ENCODE data around the gene ACTL6B. TPM values are rescaled to one million over a fixed set of nuclear protein-coding genes. Genes with fewer than 3 reads are reported as not detected.

ACTL6B gene
- total and polyA plus RNA-seq, 2 of the 13 experiments (the other 11 are each of a cell fraction or from before 2014, with no cell fraction given): not detected

DNA sequence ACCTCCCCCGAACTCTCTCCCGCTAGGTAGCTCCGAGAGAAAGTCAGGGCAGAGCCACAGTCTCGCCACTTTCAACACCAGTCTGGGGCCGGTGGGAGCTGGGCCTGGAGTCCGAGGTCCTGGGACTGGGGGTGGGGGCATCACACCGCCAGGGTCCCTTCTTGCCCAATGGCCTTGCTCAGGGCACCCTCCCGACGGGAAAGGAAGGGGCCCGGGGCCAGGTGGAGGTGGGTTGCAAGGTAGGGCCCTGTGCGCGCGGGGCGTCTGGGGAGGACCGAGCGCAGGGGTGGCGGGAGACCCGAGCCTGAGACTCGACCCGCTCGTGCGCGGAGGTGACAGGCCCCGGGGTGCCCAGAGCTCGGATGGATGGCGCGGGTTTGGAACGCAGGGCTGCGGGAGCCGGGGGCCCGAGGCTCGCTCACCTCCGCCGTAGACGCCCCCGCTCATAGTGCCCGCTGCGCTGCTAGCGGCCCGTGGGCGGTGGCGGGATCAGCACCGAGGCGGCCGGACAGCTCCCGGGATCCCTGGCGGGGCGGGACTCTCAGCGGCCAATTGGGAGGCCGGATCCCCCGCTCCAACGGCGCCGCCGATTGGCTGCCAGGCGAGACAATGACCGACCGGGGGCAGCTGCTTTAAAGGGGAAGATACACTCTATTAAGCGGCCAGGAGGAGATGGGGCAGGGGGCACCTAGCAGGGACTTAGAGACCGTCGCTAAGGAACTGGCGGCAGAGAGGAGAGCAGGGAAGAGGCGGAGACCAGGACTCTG, at the start of gene ACTL6B (continued):
- TF ChIP-seq, protein P1, sequence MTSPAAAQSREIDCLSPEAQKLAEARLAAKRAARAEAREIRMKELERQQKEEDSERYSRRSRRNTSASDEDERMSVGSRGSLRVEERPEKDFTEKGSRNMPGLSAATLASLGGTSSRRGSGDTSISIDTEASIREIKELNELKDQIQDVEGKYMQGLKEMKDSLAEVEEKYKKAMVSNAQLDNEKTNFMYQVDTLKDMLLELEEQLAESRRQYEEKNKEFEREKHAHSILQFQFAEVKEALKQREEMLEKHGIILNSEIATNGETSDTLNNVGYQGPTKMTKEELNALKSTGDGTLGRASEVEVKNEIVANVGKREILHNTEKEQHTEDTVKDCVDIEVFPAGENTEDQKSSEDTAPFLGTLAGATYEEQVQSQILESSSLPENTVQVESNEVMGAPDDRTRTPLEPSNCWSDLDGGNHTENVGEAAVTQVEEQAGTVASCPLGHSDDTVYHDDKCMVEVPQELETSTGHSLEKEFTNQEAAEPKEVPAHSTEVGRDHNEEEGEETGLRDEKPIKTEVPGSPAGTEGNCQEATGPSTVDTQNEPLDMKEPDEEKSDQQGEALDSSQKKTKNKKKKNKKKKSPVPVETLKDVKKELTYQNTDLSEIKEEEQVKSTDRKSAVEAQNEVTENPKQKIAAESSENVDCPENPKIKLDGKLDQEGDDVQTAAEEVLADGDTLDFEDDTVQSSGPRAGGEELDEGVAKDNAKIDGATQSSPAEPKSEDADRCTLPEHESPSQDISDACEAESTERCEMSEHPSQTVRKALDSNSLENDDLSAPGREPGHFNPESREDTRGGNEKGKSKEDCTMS (CRISPR knock-in tag; conservative IDR thresholded peaks at IDR 0.05): no peak
- TF ChIP-seq, protein P2, sequence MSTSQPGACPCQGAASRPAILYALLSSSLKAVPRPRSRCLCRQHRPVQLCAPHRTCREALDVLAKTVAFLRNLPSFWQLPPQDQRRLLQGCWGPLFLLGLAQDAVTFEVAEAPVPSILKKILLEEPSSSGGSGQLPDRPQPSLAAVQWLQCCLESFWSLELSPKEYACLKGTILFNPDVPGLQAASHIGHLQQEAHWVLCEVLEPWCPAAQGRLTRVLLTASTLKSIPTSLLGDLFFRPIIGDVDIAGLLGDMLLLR (CRISPR knock-in tag; IDR thresholded peaks at IDR 0.05): peak; percentile 90
- TF ChIP-seq ZNF761 (CRISPR knock-in tag; conservative IDR thresholded peaks at IDR 0.05) (0 out of 2 replicates have a peak, but pooled peaks have one; percentile 53), ZNF460 (CRISPR knock-in tag; IDR thresholded peaks at IDR 0.05; ENCODE audit: borderline replicate concordance) (no peak), ZNF232 (CRISPR knock-in tag; IDR thresholded peaks at IDR 0.05; ENCODE audit: borderline replicate concordance) (peak; percentile 91; the same call in 1 of the 2 replicates), ZNF790 (CRISPR knock-in tag; IDR thresholded peaks at IDR 0.05; ENCODE audit: borderline replicate concordance) (peak; percentile 87; the same call in 1 of the 2 replicates), ZNF431 (CRISPR knock-in tag; IDR thresholded peaks at IDR 0.05; ENCODE audit: borderline replicate concordance, low read depth) (no peak), CREB1 (IDR thresholded peaks at IDR 0.05) (no peak), CREB1 (CRISPR knock-in tag; IDR thresholded peaks at IDR 0.05) (no peak), STAT5B (CRISPR knock-in tag; IDR thresholded peaks at IDR 0.05) (peak; percentile 86; the same call in 1 of the 2 replicates), TBX3 (IDR thresholded peaks at IDR 0.05; ENCODE audit: borderline replicate concordance) (no peak), KMT2A (CRISPR knock-in tag; IDR thresholded peaks at IDR 0.05) (no peak), MTA3 (CRISPR knock-in tag; IDR thresholded peaks at IDR 0.05) (no peak), DR1 (CRISPR knock-in tag; IDR thresholded peaks at IDR 0.05) (no peak), ATF5 (CRISPR knock-in tag; IDR thresholded peaks at IDR 0.05; ENCODE audit: low read depth) (no peak), SNRNP70 (IDR thresholded peaks at IDR 0.05; ENCODE audit: low read depth, low read length) (no peak), POLR2AphosphoS5 (IDR thresholded peaks at IDR 0.05; ENCODE audit: low read depth, low read length) (no peak), KLF16 (CRISPR knock-in tag; IDR thresholded peaks at IDR 0.05) (peak in 1 of 2 experiments; percentile 87; a peak in 2 of 4 replicates), GZF1 (CRISPR knock-in tag; IDR thresholded peaks at IDR 0.05) (peak; percentile 81; the same call in 1 of the 2 replicates), ZNF768 (CRISPR knock-in tag; IDR thresholded peaks at IDR 0.05) (peak; percentile 40; the same call in 1 of the 2 replicates)
- TF ChIP-seq, protein P3, sequence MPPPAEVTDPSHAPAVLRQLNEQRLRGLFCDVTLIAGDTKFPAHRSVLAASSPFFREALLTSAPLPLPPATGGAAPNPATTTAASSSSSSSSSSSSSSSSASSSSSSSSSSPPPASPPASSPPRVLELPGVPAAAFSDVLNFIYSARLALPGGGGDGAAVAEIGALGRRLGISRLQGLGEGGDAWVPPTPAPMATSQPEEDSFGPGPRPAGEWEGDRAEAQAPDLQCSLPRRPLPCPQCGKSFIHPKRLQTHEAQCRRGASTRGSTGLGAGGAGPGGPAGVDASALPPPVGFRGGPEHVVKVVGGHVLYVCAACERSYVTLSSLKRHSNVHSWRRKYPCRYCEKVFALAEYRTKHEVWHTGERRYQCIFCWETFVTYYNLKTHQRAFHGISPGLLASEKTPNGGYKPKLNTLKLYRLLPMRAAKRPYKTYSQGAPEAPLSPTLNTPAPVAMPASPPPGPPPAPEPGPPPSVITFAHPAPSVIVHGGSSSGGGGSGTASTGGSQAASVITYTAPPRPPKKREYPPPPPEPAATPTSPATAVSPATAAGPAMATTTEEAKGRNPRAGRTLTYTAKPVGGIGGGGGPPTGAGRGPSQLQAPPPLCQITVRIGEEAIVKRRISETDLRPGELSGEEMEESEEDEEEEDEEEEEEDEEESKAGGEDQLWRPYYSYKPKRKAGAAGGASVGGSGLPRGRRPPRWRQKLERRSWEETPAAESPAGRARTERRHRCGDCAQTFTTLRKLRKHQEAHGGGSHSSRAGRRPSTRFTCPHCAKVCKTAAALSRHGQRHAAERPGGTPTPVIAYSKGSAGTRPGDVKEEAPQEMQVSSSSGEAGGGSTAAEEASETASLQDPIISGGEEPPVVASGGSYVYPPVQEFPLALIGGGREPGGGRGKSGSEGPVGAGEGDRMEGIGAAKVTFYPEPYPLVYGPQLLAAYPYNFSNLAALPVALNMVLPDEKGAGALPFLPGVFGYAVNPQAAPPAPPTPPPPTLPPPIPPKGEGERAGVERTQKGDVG (CRISPR knock-in tag; IDR thresholded peaks at IDR 0.05; ENCODE audit: borderline replicate concordance): no peak
- TF ChIP-seq, protein P4, sequence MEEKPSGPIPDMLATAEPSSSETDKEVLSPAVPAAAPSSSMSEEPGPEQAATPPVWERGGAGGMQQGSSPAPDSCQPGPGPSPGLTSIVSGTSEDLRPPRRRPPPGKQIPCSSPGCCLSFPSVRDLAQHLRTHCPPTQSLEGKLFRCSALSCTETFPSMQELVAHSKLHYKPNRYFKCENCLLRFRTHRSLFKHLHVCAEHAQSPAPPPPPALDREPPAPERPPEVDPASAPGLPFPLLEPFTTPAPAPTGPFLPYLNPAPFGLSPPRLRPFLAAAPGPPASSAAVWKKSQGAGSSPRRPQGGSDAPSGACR (CRISPR knock-in tag; IDR thresholded peaks at IDR 0.05): peak; percentile 77; the same call in 1 of the 2 replicates
